Neutrophil (primary cell): ENCODE results near the gene MRPS10.

Experiments
- H3K27ac ChIP-seq: fragments of 200-600 bp; sonication (generic); 2 replicates; pipeline ENCODE4 v1.5.1; 2016; ENCODE audit warnings: mild to moderate bottlenecking, moderate library complexity
- H3K27me3 ChIP-seq: fragments of 200-600 bp; sonication (generic); 2 replicates; pipeline ENCODE4 v1.6.0; 2016; ENCODE audit warnings: mild to moderate bottlenecking
- H3K36me3 ChIP-seq: fragments of 200-600 bp; sonication (generic); 2 replicates; pipeline ENCODE4 v1.5.1; 2017
- H3K4me1 ChIP-seq, 2 experiments: fragments of 200-600 bp in 1 of 2; sonication (generic) in 1 of 2; 1 replicate in 1 of 2; 2 replicates in 1 of 2; pipeline versions ENCODE4 v1.5.1 to v1.6.1; 2013 to 2016; ENCODE audit warnings: low read depth in 1 of 2, low read length in 1 of 2, mild to moderate bottlenecking in 1 of 2, moderate library complexity in 1 of 2; ENCODE audit not compliant: control insufficient read depth in 1 of 2, insufficient read depth in 1 of 2
- H3K4me3 ChIP-seq, 2 experiments: fragments of 200-600 bp in 1 of 2; sonication (generic) in 1 of 2; 1 replicate in 1 of 2; 2 replicates in 1 of 2; pipeline ENCODE4 v1.5.1; 2013 to 2016; ENCODE audit warnings: low read depth in 1 of 2, low read length in 1 of 2, mild to moderate bottlenecking in 1 of 2, moderate library complexity in 1 of 2
- H3K9me3 ChIP-seq: fragments of 200-600 bp; sonication (generic); 2 replicates; pipeline ENCODE4 v1.5.1; 2016
- TF ChIP-seq, protein P1 (sequence below): fragments of 200-600 bp; sonication (generic); IDR thresholded peaks from 2 replicates; pipeline ENCODE4 v1.5.1; 2016; ENCODE audit warnings: antibody characterized with exemption

The MRPS10 gene

DNA sequence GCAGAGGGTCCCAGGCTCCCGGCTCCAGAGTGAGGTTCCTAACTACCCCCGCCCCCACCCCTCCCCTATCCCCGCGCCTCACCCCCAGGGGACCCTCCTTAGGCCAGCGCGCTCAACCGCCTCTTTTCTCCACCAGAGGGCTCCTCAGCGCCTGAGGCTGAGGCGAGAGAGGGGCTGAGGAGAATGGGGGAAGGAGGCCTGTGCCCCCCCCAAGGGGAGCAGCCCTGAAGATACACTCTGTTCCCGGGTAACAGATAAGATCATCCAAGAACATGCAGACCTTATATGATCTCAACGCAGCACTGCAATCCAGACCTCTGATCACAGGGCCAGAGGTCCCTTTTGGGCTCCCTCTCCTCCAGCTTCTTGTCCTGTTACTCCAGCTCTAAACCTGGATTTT is 43.3 kb upstream of the MRPS10 start:
- H3K4me3 ChIP-seq = no peak overlapping the region
- H3K27me3 ChIP-seq = no peaks in the 10 kb centered on the region
- no peaks in the 10 kb centered on the region for H3K4me1 ChIP-seq
- TF ChIP-seq, protein P1, sequence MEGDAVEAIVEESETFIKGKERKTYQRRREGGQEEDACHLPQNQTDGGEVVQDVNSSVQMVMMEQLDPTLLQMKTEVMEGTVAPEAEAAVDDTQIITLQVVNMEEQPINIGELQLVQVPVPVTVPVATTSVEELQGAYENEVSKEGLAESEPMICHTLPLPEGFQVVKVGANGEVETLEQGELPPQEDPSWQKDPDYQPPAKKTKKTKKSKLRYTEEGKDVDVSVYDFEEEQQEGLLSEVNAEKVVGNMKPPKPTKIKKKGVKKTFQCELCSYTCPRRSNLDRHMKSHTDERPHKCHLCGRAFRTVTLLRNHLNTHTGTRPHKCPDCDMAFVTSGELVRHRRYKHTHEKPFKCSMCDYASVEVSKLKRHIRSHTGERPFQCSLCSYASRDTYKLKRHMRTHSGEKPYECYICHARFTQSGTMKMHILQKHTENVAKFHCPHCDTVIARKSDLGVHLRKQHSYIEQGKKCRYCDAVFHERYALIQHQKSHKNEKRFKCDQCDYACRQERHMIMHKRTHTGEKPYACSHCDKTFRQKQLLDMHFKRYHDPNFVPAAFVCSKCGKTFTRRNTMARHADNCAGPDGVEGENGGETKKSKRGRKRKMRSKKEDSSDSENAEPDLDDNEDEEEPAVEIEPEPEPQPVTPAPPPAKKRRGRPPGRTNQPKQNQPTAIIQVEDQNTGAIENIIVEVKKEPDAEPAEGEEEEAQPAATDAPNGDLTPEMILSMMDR = peak; percentile 56
- H3K36me3 ChIP-seq = peaks cover 58% of the 10 kb centered on the region
- H3K9me3 ChIP-seq = no peaks in the 10 kb centered on the region
- H3K27ac ChIP-seq = peak overlapping the region; percentile 16

DNA sequence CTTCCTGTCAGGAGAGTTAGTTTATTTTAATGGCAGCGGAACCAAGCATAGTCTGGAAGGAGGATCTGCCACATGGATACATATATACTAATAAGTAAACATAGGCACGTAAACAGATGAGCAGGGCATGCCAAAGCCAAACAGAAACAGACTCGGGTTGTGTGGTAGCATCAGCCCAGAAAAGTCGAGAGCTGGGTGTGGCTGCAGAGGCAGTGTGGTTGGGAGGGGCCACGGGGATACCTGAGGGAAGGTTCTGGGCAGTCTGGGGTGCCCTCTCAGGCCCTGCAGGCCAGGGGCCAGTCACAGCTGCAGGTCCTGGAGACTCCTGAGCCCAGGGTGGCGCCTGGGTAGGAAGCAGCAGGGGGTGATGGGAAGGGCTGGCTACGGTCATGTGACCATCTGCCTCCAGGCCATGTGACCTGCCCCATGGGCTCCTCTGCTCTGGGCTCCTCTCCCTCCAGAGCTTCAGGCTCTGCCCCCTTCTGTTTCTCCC is 42.8 kb upstream of the MRPS10 start:
- H3K36me3 ChIP-seq = peaks cover 62% of the 10 kb centered on the region
- no peak overlapping the region for H3K4me3 ChIP-seq
- no peak overlapping the region for H3K27ac ChIP-seq
- no peaks in the 10 kb centered on the region for H3K4me1 ChIP-seq
- no peaks in the 10 kb centered on the region for H3K27me3 ChIP-seq
- no peaks in the 10 kb centered on the region for H3K9me3 ChIP-seq
- TF ChIP-seq, protein P1 = no peak

DNA sequence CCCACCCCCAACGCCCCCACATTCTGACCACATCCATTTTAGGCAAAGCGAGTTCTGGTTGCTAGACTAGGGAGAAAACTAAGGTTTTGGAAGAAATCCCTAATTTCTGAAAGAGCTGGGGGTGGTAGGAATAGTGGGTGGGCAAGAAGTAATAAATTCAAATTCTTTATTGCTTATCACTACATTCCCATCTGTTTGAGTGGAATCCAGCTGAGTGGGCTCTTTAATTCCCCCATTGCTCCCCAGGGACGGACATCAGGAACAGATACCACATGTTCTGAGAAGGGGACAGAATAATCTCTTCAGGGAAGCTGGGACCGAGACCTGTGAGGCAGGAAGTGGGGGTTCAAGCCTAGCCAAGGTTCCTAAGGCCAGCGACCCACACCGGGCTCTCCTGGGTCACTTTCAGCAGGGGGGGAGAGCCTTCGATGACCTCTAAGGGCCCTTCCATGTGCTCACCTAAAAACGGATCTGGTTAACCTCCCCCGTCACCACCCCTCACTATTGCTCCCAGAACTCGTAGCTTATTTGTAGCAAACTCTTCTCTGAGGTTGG is 42.3 kb upstream of the MRPS10 start:
- Histone ChIP-seq H3K9me3 (no peaks in the 10 kb centered on the region), H3K4me1 (no peaks in the 10 kb centered on the region), H3K27ac (no peak overlapping the region), H3K4me3 (no peak overlapping the region), H3K36me3 (peaks cover 67% of the 10 kb centered on the region), H3K27me3 (no peaks in the 10 kb centered on the region)
- TF ChIP-seq, protein P1 = no peak

DNA sequence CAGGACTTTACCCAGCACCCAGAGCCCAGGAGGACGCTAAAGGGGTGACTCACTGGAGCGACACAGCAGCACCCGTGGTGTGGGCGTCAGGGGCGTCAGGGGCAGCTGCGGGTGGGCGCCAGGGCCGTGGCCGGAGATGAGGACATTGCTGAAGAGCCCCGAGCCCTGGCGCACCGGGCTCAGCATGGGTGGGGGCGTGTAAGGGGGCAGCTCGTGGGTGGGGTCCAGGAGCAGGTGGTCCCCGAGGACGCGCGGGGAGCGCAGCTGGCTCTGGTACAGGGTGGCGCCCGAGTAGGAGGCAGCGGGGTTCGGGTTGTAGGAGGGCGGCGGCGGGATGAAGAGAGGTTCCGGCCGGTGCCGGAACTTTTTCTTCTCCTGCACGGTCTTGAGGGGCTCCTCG is 41.6 kb upstream of the MRPS10 start:
- H3K9me3 ChIP-seq = no peaks in the 10 kb centered on the region
- peaks cover 69% of the 10 kb centered on the region for H3K36me3 ChIP-seq
- no peaks in the 10 kb centered on the region for H3K27me3 ChIP-seq
- H3K4me1 ChIP-seq = no peaks in the 10 kb centered on the region
- H3K27ac ChIP-seq = no peak overlapping the region
- no peak overlapping the region for H3K4me3 ChIP-seq
- TF ChIP-seq, protein P1 = no peak

DNA sequence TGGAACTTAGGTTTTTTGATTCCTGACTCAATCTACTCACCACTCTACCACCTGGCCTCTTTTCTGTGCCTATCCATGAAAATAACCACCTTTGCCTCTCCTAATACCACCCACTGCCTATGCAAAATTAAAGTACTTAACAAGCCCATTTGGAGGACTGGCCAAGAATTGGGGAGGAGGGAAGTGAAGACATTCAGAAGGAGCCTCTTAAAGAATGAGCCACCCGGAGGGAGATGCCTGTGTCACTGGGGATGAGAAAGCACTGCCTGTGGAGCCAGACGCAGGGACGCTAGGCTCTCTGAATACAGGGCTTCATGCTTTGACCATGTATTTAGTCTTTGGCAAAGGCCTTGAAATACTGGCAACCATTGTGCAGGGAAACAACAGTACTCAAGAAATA is 40.0 kb upstream of the MRPS10 start:
- Histone ChIP-seq H3K27ac (no peak overlapping the region), H3K27me3 (no peaks in the 10 kb centered on the region), H3K9me3 (no peaks in the 10 kb centered on the region), H3K36me3 (peaks cover 72% of the 10 kb centered on the region), H3K4me1 (no peaks in the 10 kb centered on the region), H3K4me3 (no peak overlapping the region)
- TF ChIP-seq, protein P1 = no peak
